GM18498 (cell line): ENCODE data around the gene ABCC6.
"Not testable (repeated sequence)": the region's sequence is repeated elsewhere in the genome, so short reads cannot be mapped to it uniquely, and the experiment has no call there.

Source experiments
- ATAC-seq: cut with Tn5 transposase; IDR thresholded peaks from one replicate; pipeline ENCODE4 v1.9.1; 2021; ENCODE audit warnings: mild to moderate bottlenecking, moderate library complexity; ENCODE audit not compliant: unreplicated experiment

Gene ABCC6

DNA sequence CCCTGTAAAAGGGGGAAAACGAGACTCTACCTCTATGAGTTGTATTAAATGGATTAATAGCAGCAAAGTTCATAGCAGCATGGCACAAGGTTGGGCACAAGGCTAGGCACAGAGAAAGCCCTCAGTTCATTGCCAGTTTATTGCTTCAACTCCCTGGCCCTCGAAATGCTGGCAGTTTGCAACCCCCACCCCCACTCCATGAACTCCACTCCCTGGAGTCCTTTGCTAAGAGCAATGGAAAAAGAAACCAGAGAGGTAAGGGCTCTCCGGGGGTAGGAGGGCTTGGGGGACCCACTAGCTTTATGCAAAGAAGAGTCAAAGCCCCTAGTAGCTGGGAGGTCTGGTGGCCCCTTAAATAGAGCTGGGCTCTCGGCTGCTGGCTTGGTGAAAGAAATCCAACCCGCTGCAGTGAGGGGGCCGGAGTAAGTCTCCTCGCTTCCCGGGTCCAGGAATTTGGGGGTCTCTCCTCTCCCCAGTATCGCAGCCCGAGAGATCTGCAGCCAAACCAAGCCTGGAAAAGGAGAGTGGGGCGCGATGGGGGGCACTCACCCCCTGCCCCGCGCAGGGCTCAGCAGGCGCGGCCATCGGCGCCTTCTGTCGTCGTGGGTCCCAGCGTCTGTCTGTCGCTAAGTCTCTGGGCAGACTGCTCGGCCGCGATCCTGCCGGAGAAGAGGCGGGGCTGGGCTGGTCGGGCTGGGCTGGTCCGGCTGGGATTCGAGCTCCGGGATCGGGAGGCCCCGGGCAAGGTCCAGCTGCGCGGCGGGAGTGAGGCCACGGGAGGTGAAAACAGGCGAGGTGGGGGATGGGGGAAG is at the start of gene ABCC6:
ABCC6 (minus strand) TSS at position 645 of the 812 bp plus-strand sequence; CDS start at position 585, 60 bp downstream.
- not testable (repeated sequence) for ATAC-seq

DNA sequence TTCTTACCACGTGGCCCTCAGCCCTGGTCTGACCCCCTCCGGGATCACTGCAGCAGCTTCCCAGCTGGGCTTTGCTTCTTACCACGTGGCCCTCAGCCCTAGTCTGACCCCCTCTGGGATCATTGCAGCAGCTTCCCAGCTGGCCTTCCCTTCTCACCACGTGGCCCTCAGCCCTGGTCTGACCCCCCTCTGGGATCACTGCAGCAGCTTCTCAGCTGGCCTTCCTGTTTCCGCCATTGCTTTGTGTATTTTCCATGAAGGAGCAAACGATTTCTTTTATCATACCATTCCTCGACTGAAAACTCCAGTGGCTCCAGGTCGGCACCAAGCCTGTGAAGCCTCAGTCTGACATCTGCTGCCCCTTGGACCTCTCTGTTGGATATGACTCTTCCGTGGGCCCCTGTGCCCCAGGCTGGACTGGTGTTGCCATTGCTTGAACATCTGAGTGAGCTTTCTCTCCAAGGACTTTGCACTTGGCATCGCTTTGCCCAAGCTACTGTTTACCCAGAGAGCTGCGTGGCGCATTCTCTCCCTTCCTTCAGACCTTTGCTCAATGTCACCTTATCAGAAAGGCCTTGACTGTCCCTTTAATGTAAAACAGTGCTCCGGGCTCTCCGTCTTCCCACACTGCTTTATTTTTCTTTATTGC is 49.4 kb upstream of the ABCC6 start:
- not testable (repeated sequence) for ATAC-seq

DNA sequence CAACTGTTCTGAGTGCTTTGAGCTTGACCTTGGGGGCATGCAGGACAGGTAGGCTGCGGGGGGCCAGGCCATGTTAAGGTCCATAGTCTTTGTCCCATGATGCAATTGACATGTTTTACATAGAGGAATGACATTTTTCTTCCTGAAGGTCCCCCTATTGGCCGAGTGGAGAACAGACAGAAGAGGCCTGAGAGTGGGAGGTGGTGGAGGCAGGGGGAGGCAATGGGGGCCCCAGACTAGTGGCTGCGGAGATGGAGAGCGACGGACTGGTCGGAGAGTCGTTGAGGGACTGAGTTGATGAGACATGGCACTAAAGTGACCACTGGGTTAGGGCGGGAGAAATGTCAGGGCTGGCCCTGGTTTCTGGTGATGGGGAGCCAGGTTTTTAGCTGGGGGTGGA is 48.4 kb upstream of the ABCC6 start:
- not testable (repeated sequence) for ATAC-seq

DNA sequence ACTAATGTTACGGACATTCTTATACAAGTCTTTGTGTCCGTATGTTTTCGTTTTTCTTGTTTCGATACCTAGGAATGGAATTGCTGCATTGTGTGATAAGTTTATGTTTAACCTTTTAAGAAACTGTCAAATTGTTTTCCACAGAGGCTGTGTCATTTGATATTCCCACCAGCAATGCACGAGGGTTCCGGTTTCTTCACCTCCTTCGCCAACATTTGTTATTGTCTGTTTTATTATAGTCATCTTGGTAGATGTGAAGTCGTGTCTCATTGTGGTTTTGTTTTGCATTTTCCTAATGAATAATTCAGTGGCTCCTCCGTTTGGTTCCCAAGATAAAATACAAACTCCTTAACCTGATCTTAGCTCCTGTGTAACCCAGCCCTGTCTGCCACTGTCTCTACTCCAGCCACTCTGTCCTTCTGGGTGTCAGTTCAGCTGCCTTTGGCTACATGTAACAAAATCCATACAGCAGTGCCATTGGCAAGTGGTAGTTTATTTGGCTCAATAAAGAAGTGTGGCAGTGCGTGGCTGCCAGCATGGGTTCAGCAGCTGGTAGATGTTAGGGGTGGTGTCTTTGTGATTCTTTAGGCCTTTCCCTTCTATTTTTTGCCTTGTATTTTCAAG is 45.0 kb upstream of the ABCC6 start:
- ATAC-seq = not testable (repeated sequence)

DNA sequence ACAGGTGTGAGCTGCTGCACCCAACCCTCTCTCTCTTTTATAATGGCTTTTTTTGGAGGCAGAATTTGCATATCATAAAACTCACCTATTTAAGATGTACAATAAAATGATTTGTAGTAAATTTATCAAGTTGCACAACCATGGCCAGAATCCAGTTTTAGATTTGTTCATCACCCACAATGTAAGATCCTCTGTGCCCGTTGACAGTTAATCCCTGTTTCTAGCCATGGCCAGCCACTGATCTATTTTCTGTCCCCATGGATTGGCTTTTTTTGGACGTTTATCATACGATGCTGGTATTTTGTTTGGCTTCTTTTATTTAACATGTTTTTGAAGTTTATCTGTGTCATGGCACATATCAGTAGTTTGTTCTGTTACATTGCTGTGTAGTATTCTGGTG is 44.4 kb upstream of the ABCC6 start:
- not testable (repeated sequence) for ATAC-seq

DNA sequence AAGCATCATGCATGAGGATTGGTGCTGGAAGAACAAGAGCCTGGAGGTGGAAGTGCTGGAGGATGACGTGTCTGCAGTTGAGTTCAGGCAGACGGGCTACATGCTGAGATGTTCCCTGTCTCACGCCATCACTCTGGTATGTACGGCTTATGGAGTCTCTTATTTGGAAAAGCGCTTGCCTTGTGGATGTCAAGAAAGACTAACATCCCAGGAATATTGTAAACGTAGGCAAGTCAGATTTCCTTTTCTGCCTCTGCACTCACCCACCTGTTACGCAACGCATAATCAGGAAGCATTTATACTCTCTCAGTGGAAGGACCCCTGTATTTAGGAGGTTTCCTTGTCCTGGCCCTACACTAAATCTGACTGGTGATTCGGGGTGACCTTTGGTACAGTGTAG is 41.8 kb upstream of the ABCC6 start:
- ATAC-seq = not testable (repeated sequence)

DNA sequence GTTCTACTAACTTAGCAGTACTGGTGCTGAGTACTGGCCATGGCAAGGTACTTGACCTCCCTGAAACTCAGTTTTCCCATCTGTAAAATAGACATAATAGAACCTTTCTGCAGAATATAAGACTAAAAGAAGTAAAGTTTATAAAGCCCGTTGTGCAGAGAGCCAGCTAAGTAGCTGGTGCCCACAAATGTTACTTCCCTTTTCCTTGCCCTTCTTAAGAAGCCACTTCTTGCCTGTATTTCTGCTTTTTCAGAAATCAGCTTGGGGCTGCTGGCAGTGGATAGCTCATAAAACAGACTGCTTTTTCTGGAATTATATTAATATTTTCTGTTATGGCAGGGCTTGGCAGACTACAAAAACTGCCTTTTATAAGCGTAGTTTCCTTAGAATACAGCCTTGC is 40.7 kb upstream of the ABCC6 start:
- ATAC-seq = not testable (repeated sequence)

DNA sequence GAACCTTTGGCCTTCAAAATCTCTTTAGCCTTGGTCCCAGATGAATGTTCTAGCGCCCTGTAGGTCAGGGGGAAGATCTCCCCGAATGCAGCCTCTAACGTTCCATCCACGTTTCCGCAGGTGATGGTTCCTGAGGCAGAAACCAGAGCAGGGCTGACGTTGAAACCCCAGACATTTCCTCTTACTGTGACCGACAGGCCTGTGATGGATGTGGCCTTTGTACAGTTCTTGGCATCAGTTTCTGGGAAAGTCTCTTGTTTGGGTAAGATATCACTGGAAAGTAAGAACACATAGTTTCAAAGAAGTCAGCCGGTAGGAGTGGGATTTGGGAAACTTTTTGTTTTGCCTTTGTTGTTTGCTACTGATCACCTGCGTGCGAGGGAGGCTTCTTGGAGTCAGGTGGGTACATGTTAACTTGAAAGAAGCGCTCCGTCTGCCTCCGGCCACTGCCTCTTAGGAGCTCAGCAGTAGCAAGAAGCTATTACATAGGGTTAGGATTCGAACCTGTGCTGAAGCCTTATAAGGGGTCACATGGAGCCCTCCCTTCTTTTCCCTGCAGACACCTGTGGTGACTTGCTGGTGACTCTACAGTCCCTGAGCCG is 39.8 kb upstream of the ABCC6 start:
- not testable (repeated sequence) for ATAC-seq

DNA sequence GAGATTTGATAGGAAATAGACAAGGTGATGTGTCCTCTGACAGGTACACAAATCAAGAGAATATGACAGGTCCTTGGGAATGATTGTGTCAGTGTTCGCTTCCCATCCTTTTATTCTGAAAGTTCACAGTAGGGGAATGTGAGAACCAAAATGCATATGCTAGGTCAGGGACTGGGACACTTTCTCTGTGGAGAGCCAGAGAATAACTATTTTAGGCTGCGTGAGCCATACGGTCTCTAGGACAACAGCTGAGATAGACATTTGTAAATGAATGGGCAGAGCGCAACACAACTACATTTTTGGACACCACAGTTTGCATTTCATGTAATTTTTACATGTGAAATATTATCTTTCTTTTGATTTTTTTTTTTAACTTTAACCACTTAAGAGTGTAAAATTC is 36.7 kb upstream of the ABCC6 start:
- not testable (repeated sequence) for ATAC-seq

DNA sequence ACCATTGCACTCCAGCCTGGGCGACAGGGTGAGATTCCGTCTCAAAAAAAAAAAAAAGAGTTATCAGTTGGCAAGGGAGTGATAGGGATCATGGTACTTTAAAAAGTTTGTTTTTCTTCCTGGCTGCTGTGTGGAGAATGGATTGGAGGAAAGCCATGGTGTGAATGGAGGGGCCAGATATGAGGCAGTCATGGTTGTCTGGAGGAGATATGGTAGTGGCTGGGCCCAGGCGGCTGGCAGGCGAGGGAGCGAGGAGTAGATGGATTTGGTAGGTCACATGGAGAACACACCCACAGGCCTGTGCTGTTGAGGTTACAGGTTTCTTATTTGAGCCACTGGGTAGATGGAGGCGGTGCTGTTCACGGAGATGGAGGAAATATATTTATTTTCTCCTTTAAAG is 35.5 kb upstream of the ABCC6 start:
- ATAC-seq = not testable (repeated sequence)

DNA sequence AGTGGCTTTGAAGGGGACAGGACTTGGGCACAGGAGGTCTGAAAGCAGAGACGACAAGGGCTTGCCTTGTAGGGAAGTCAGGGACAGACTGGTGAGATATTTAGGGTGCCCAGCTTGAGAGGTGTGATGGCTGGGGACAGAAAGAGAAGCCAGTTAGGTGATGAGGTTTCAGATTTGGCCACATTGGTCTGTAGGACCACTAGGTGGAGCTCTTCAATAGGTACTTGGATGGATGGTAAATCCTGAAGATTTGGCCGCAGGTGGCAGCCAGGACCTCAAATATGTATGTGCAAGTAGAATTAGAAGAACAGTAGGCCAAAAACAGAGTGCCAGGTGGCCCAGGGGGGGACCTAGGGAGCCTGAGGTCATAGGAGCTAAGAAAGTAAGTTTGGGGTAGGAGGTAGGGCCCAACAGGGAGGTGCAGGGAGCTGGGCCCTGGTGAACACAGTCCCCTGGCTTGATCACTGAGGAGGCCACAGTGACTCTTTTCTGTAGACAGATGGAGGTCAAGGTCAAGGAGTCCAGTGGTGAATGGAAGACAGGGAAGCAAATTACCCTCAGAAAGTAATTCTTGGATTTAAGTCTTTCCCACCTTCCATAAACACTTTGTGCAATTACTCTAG is 34.1 kb upstream of the ABCC6 start:
- ATAC-seq = not testable (repeated sequence)

DNA sequence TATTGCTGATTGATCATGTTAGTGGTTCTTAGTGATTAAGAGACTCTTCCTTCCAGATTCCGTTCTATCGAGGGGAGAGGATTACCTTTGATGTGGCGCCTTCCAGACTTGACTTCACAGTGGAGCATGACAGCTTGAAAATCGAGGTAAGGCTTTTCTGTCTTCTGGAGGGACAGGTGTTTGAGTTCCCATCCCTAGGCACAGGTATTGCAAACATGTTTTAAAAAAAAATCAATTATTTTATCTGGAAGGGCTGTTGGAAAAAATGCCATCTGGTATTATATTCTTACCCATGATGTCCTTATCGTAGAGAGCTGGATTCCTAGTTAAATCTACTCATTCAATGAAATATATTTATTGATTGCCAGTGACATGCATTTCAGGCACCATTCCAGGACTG is 29.1 kb upstream of the ABCC6 start:
- ATAC-seq = not testable (repeated sequence)

DNA sequence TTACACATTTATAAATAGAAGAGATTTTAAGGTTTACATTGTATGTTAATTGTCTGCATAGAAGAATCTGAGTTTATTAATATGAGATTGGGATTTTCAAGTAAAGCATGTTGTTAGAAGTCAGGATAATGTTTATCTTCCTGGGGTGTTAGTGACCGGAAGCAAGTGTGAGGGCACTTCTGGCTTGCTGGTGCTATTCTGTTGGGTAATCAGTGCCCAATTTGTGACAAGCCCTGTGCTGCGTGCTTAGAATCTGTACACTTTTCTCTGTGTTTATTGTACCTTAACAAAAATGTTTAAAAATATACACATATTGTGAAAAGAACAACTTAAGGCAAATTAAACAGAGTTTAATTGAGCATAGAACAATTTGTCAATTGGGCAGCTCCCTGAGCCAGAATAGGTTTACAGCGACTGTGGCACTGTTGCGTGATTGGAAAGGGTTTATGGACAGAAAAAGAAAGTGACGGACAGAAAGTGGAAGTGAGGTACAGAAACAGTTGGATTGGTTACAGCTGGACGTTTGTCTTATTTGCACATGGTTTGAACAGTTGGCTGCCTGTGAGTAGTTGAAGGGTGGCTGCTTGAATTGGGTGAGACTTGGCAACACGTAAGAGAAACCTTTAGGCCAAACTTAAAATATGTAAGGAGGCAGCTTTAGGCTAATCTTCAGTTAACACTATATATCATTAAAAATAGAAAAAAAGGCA is 26.5 kb upstream of the ABCC6 start:
- ATAC-seq = not testable (repeated sequence)

DNA sequence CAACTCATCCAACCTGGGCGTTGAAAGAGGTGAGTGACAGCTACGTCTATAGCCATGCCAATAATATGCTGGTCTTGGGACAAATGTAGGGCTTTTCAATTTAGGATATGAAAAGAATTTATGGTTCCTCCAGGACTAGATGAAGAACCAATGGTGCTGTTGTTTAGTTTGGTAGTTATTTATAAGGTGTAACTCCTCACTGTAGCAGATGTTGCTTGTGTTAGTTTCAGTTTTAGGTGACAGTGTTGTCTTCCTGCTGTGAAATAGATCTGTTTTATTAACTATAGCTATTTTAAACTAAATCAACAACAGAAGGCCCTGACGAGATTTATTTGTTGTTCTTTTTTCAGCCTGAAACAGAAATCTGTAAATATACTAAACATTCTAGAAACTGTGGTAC is 24.1 kb upstream of the ABCC6 start:
- not testable (repeated sequence) for ATAC-seq

DNA sequence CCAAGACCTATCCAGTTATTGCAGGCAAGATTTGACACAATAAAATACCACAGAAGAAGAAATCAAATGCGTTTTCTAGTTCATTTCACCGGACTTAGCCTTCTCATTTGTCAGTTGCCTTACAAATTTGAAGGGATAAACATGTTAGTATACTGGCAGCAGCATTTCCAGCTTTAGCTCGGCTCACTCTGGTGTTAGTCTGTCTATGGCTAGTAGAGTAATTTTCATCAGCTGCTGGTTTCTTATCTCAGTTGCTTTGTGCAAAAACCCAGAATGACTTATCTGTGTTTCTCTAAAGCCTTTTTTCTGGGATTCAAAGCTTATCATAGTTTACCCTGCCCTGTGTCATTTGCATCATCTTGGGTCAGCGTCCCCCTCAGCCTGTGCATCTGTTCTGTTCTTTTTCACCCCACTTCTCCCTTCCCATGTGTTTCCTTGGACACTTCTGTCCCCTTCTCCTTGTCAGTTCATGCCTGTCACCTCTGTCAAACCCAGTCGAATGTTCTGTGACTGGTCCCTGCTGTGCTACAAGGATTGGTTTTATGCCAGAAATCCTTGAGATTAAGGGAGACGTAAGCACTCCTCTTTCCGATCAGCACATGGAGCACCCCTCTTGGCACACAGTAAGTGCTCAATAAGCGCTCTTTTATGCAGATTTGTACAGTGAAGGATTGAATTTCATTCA is 23.4 kb upstream of the ABCC6 start:
- ATAC-seq = not testable (repeated sequence)

DNA sequence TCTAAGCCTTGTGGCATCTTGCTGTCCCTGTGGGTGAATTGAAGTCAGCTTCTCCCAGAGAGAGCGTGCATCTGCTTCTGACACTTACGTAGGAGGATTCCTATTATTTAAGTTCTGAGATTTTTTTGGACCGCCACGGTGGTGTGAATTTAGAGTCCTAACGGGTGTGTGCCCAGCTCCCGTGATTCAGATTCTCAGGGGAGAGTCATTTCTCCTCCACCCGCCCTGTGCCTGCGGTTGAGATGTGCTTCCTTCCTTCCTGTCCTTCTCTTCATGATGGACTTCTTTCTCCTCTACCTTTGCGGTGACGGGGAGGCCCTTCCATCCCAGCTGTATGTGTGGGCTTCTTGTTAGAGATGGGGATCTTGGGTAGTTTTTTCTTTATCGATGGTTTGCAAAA is 20.6 kb upstream of the ABCC6 start:
- not testable (repeated sequence) for ATAC-seq

DNA sequence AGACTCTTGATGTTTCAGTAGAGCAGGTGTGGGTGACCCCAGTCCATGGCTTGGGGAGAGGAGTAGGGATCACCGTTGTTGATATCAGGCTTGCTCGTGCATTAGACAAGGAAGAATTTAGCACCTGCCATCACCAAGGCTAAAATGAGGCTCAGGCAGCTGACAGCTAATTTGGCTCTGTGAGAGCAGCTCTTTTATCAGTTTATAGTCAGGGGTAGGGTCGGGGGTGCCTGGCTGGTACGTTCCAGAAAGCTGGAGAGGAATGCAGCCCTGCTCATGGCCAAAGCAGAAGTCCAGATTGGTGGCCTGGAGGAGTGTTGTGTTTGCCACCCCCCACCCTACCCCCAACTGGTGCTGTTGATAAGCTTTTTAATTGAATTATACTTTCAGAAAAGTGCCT is 17.4 kb upstream of the ABCC6 start:
- ATAC-seq = not testable (repeated sequence)

DNA sequence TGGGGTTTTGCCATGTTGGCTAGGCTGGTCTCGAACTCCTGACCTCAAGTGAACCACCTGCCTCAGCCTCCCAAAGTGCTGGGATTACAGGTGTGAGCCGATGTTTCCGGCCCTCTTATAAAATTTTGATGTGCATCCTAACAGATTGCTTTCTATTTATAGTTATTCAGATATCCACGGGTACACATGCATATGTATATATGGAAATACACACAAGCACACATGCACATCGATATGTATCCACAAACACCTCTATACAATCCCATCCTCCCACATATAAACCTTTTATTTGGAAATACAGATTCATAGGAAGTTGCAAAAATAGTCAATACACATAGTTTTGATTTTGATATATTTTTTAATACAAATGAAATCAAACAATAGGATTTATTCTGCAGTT is 14.4 kb upstream of the ABCC6 start:
- ATAC-seq = not testable (repeated sequence)

DNA sequence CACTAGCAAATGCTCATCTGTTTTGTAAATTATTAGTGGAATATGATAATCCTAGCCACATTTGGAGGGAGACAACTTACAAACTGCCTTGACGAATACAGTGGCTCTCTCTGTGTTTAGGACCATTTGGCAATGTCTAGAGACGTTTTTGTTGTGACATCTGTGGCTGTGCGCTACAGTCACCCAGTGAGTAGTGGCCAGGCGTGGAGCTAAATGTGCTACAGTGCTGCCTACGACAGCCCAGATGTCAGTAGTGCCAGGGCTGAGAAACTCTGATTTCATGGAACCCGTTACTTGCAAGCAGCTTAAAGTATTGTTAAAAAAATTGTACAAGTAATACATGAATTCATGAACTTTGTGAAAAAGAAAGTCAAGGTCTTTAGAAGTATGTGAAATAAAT is 13.8 kb upstream of the ABCC6 start:
- not testable (repeated sequence) for ATAC-seq

DNA sequence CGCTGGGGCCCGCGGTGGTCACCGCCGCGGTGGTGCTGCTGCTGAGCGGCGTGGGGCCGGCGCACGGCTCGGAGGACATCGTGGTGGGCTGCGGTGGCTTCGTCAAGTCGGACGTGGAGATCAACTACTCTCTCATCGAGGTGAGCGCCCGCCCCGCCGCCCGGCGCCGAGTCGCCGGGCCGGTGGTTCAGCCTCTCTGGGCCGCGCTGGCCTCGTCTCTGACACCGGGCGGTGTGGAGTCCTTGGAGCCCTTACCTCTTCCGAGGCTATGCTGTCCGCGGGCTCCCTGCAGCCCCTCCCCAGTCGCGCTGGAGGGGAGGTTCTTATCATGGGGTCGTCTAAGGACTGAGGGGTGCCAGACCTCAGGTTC is 9.4 kb upstream of the ABCC6 start:
- ATAC-seq = not testable (repeated sequence)
